ENCODE data around the gene BAIAP2L2. TPM values are rescaled to one million over a fixed set of nuclear protein-coding genes. Genes with fewer than 3 reads are reported as not detected.

Gene BAIAP2L2
- total and polyA plus RNA-seq, 10 of the 15 experiments (the other 5 are each of a cell fraction or from before 2014, with no cell fraction given), result 0.08 to 0.38 (median 0.14) TPM; not detected in 6

GRCh38 chr22:38124236-38124974 is 13.9 kb upstream of the BAIAP2L2 start:
- 93% methylated on average over 21 of the region's 21 CpGs for WGBS (ENCODE audit: insufficient coverage, insufficient replicate concordance, low lambda C conversion rate, missing lambda C conversion rate)
- H2AFZ ChIP-seq (ENCODE audit: control insufficient read depth, low read depth, low read length), result no peak overlapping the region
- H3K4me2 ChIP-seq (ENCODE audit: control insufficient read depth, insufficient read depth), result no peak overlapping the region
- no peaks in the 10 kb centered on the region for H3K4me1 ChIP-seq (ENCODE audit: control insufficient read depth, insufficient read depth, low read length)
- ChIA-PET SMC1A (ENCODE audit: uncharacterized antibody, unreplicated experiment) (no interaction called here), CTCF (interaction anchor here (1.3 to 1.4 kb wide), 2 partner anchors 10 to 12 kb away, joined by 4 read pairs; no protein-coding TSS in a partner anchor), RAD21 (ENCODE audit: unreplicated experiment) (no interaction called here), POLR2A (interaction anchor here (0.6 kb wide), 1 partner anchor 74 kb away, joined by 4 read pairs; no protein-coding TSS in a partner anchor)
- no peak for DNase-seq (ENCODE audit: low read depth, low spot score)
- in situ Hi-C loops (cut with MboI), result no loop called here
- H3K27me3 ChIP-seq (replicated peaks in 1 of 2; ENCODE audit: control insufficient read depth in 2 of 2, insufficient read depth in 2 of 2, low read length in 1 of 2), result no peaks in the 10 kb centered on the region
- H3K36me3 ChIP-seq (ENCODE audit: control insufficient read depth in 2 of 2, insufficient read depth in 2 of 2, low read length in 1 of 2), result no peaks in the 10 kb centered on the region; a peak in 2 of 4 replicates
- TF ChIP-seq CBX5 (IDR thresholded peaks at IDR 0.05; ENCODE audit: low read depth), result no peak
- TF ChIP-seq SMC3 (IDR thresholded peaks at IDR 0.05; ENCODE audit: borderline replicate concordance, low read length), result no peak
- no peak for TF ChIP-seq NBN (IDR thresholded peaks at IDR 0.05)
- TF ChIP-seq, protein P1, sequence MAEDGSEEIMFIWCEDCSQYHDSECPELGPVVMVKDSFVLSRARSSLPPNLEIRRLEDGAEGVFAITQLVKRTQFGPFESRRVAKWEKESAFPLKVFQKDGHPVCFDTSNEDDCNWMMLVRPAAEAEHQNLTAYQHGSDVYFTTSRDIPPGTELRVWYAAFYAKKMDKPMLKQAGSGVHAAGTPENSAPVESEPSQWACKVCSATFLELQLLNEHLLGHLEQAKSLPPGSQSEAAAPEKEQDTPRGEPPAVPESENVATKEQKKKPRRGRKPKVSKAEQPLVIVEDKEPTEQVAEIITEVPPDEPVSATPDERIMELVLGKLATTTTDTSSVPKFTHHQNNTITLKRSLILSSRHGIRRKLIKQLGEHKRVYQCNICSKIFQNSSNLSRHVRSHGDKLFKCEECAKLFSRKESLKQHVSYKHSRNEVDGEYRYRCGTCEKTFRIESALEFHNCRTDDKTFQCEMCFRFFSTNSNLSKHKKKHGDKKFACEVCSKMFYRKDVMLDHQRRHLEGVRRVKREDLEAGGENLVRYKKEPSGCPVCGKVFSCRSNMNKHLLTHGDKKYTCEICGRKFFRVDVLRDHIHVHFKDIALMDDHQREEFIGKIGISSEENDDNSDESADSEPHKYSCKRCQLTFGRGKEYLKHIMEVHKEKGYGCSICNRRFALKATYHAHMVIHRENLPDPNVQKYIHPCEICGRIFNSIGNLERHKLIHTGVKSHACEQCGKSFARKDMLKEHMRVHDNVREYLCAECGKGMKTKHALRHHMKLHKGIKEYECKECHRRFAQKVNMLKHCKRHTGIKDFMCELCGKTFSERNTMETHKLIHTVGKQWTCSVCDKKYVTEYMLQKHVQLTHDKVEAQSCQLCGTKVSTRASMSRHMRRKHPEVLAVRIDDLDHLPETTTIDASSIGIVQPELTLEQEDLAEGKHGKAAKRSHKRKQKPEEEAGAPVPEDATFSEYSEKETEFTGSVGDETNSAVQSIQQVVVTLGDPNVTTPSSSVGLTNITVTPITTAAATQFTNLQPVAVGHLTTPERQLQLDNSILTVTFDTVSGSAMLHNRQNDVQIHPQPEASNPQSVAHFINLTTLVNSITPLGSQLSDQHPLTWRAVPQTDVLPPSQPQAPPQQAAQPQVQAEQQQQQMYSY (CRISPR knock-in tag; IDR thresholded peaks at IDR 0.05), result no peak
- no peak for TF ChIP-seq EGR1 (IDR thresholded peaks at IDR 0.05; ENCODE audit: borderline replicate concordance in 1 of 2, low read depth in 2 of 2, low read length in 2 of 2)
- no peak for TF ChIP-seq STAT1 (conservative IDR thresholded peaks at IDR 0.05)
- no peak for TF ChIP-seq CHD4 (IDR thresholded peaks at IDR 0.05)
- TF ChIP-seq LARP7 (IDR thresholded peaks at IDR 0.05), result no peak
- no peak for TF ChIP-seq SREBF1 (IDR thresholded peaks at IDR 0.05; ENCODE audit: low read length)
- no TSS peak for BruUV-seq (replicated peaks)
- no peak overlapping the region for H3K27ac ChIP-seq (ENCODE audit: control insufficient read depth, insufficient read depth)
- no peaks in the 10 kb centered on the region for H3K79me2 ChIP-seq (ENCODE audit: control insufficient read depth, insufficient read depth, low read length)
- FAIRE-seq, result no peak
- H4K20me1 ChIP-seq (ENCODE audit: control insufficient read depth, insufficient read depth), result no peaks in the 10 kb centered on the region
- intact Hi-C loops (cut with micrococcal nuclease; ENCODE audit: unreplicated experiment), result no loop called here
- H3K9ac ChIP-seq (ENCODE audit: control insufficient read depth, insufficient read depth, low read length), result no peak overlapping the region
- no peak overlapping the region for H3K4me3 ChIP-seq
- no peaks in the 10 kb centered on the region for H3K9me3 ChIP-seq (replicated peaks; ENCODE audit: control insufficient read depth, insufficient read depth, low read length)
- ATAC-seq, result no peak

Data from GM12878 (cell line).